ENCODE measurements around the gene ZNF500. TPM values are rescaled to one million over a fixed set of nuclear protein-coding genes. Genes with fewer than 3 reads are reported as not detected.

The ZNF500 gene
- total and polyA plus RNA-seq, 10 of the 15 experiments (the other 5 are each of a cell fraction or from before 2014, with no cell fraction given) = 0.99 to 13.1 (median 5.5) TPM

GRCh38 chr16:4801962-4802658, 35.1 kb upstream of the ZNF500 start, which contains the start of gene ROGDI:
Gene ROGDI, minus strand, starts transcription at chr16:4802633. Its CDS starts 62 bp downstream, at chr16:4802571.
- in situ Hi-C loops (cut with MboI) = no loop called here
- FAIRE-seq = peak; percentile 93
- POLR2A ChIA-PET = interaction anchor here (0.5 to 1.8 kb wide), 4 partner anchors 9 to 108 kb away, joined by 3 to 5 read pairs (median 4); partner anchors contain the start of genes ANKS3, DNAAF8 and NUDT16L1

More at GRCh38 chr16:4801962-4802658, 35.1 kb upstream of the ZNF500 start, which contains the start of gene ROGDI:
- Histone ChIP-seq H3K36me3 (ENCODE audit: control insufficient read depth in 2 of 2, insufficient read depth in 2 of 2, low read length in 1 of 2) (peaks cover 0 to 3% of the 10 kb centered on the region in 2 experiments), H3K4me2 (ENCODE audit: control insufficient read depth, insufficient read depth) (peak within 1 kb of the TSS; percentile 97), H3K27ac (ENCODE audit: control insufficient read depth, insufficient read depth) (peak within 1 kb of the TSS; percentile 58), H2AFZ (ENCODE audit: control insufficient read depth, low read depth, low read length) (peak within 1 kb of the TSS; percentile 66), H3K4me3 (peak within 1 kb of the TSS; percentile 72), H4K20me1 (ENCODE audit: control insufficient read depth, insufficient read depth) (no peaks in the 10 kb centered on the region), H3K27me3 (replicated peaks in 1 of 2; ENCODE audit: control insufficient read depth in 2 of 2, insufficient read depth in 2 of 2, low read length in 1 of 2) (no peaks in the 10 kb centered on the region), H3K9me3 (replicated peaks; ENCODE audit: control insufficient read depth, insufficient read depth, low read length) (no peaks in the 10 kb centered on the region), H3K9ac (ENCODE audit: control insufficient read depth, insufficient read depth, low read length) (peak within 1 kb of the TSS; percentile 43; the same call in 1 of the 2 replicates), H3K79me2 (ENCODE audit: control insufficient read depth, insufficient read depth, low read length) (no peaks in the 10 kb centered on the region), H3K4me1 (ENCODE audit: control insufficient read depth, insufficient read depth, low read length) (peaks cover 20% of the 10 kb centered on the region)
- no TSS peak for BruUV-seq (replicated peaks)
- ATAC-seq = peak; percentile 65
- ChIA-PET RAD21 (ENCODE audit: unreplicated experiment) (interaction anchor here (1.1 to 2.8 kb wide), 2 partner anchors 68 to 107 kb away, joined by 4 to 18 read pairs; partner anchors contain the start of genes ANKS3 and DNAAF8), SMC1A (ENCODE audit: uncharacterized antibody, unreplicated experiment) (interaction anchor here (0.7 to 2.4 kb wide), 4 partner anchors 29 to 178 kb away, joined by 3 to 11 read pairs (median 6); partner anchors contain the start of gene DNAAF8), CTCF (interaction anchor here (1.0 to 1.4 kb wide), 3 partner anchors 33 to 107 kb away, joined by 3 to 5 read pairs (median 3); partner anchors contain the start of genes ANKS3 and DNAAF8)
- TF ChIP-seq TCF12 (IDR thresholded peaks at IDR 0.05; ENCODE audit: low read depth, low read length) (0 out of 2 replicates have a peak, but pooled peaks have one; percentile 4), TAF1 (IDR thresholded peaks at IDR 0.05; ENCODE audit: borderline replicate concordance, low read depth, low read length) (no peak), NR2C1 (IDR thresholded peaks at IDR 0.05) (0 out of 2 replicates have a peak, but pooled peaks have one; percentile 11), BHLHE40 (IDR thresholded peaks at IDR 0.05; ENCODE audit: borderline replicate concordance in 1 of 2, low read depth in 2 of 2, low read length in 1 of 2) (peak in 1 of 2 experiments; percentile 5; a peak in 1 of 4 replicates), LARP7 (IDR thresholded peaks at IDR 0.05) (peak; percentile 57; the same call in 1 of the 2 replicates), IKZF1 (conservative IDR thresholded peaks at IDR 0.05) (peak; percentile 76), RB1 (IDR thresholded peaks at IDR 0.05; ENCODE audit: borderline replicate concordance) (peak; percentile 45; the same call in 1 of the 2 replicates), NKRF (conservative IDR thresholded peaks at IDR 0.05) (peak; percentile 79; the same call in 1 of the 2 replicates), MXI1 (IDR thresholded peaks at IDR 0.05; ENCODE audit: low read depth, low read length) (peak; percentile 48; the same call in 1 of the 2 replicates), FOS (IDR thresholded peaks at IDR 0.05; ENCODE audit: borderline replicate concordance, extremely low read depth, insufficient read length) (no peak), NR2F1 (conservative IDR thresholded peaks at IDR 0.05) (peak; percentile 7; the same call in 1 of the 2 replicates), GATAD2B (conservative IDR thresholded peaks at IDR 0.05; ENCODE audit: low read depth) (peak; percentile 70; the same call in 1 of the 2 replicates), RBBP5 (conservative IDR thresholded peaks at IDR 0.05) (no peak)
- under 1% methylated on average over 34 of the region's 70 CpGs for WGBS (ENCODE audit: insufficient coverage, insufficient replicate concordance, low lambda C conversion rate, missing lambda C conversion rate)
- intact Hi-C loops (cut with micrococcal nuclease; ENCODE audit: unreplicated experiment) = loop anchor here (2.0 to 10.0 kb wide), 4 partner anchors 33 to 187 kb away; partner anchors contain the start of genes ANKS3, DNAAF8, SEC14L5 and UBALD1
- DNase-seq (ENCODE audit: low read depth, low spot score) = no peak
